IPS-NIHi11 (cell line): Measurements from ENCODE around the gene SCN2A.
"Not testable (repeated sequence)": the region's sequence is repeated elsewhere in the genome, so short reads cannot be mapped to it uniquely, and the experiment has no call there.

ENCODE experiments used
- DNase-seq: peaks from one replicate; pipeline ENCODE4 v3.0.0; 2012; ENCODE audit warnings: mixed read lengths, low spot score

Gene SCN2A

GRCh38 chr2:165253178-165253577 lies 14.0 kb downstream of the SCN2A start:
- no peak for DNase-seq

DNA sequence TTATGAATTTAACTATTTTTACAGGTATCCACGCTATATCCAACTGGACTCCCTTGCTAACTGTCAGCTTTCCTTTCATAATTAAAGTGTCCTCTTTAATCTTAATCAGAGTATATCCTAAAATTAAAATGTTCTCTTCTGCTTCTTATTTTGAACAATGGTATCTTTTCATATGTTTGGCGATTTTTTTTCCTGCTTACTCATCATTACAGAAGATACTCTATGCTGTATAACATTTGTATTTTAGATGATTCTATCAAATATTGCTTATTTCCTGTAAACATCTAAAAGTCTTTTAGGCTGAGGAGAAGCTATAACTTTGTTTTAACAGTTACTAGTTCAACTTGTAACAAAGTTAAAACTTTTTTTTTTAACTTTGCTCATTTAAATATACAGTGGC lies 17.4 kb downstream of the SCN2A start:
- no peak for DNase-seq

DNA sequence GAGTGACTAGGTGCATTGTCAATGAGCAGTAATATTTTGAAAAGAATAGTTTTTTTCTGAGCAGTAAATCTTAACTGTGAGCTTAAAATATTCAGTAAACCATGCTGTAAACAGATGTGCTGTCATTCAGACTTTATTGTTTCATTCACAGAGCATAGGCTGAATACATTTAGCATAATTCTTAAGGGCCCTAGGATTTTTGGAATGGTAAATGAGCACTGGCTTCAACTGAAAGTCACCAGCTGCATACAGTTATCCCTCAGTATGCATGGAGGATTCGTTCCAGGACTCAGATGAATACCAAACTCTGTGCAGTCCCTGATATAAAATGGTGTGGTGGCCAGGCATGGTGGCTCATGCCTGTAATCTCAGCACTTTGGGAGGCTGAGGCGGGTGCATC lies 21.1 kb downstream of the SCN2A start:
- not testable (repeated sequence) for DNase-seq

DNA sequence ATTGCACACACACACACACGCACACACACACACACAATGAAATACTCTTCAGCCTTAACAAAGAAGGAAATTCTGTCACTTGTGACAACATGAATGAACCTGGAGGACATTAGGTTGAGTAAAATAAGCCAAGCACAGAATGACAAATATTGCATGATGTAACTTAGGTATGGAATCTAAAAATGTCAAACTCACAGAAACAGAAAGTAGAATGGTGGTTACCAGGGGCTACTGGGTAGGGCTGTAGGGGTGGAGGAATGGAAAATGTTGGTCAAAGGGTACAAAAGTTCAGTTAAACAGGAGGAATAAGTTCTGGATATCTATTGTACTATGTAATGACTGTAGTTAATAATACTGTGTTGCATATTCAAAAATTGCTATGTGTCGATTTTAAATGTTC lies 29.5 kb downstream of the SCN2A start:
- DNase-seq: no peak

- no peak for DNase-seq
These were observed 34.0 kb downstream of the SCN2A start for GRCh38 chr2:165273176-165273575.

DNA sequence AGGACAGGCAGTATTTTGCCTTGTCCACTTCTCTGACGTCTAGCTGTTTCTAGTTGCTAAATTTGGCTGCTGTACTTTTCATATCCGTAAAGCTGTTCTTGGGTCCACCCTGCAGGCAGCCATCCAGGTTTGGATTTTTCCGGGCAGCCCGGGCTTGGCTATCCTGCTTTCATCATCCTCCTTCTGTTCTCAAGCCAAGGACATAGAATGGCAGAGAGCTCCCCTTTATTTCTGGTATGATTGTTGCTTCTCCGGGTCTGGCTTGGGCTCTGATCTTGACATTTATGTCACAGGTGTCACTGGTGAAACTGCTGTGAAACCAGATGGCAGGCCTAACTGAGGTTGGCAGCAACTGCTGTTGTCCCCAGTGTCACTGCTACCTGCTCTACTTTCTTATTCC lies 35.5 kb downstream of the SCN2A start:
- DNase-seq: no peak

GRCh38 chr2:165275932-165276331 lies 36.7 kb downstream of the SCN2A start:
- no peak for DNase-seq

GRCh38 chr2:165277295-165277694 lies 38.1 kb downstream of the SCN2A start:
- no peak for DNase-seq

- DNase-seq: no peak
These were observed 38.8 kb downstream of the SCN2A start for GRCh38 chr2:165277860-165278656.

DNA sequence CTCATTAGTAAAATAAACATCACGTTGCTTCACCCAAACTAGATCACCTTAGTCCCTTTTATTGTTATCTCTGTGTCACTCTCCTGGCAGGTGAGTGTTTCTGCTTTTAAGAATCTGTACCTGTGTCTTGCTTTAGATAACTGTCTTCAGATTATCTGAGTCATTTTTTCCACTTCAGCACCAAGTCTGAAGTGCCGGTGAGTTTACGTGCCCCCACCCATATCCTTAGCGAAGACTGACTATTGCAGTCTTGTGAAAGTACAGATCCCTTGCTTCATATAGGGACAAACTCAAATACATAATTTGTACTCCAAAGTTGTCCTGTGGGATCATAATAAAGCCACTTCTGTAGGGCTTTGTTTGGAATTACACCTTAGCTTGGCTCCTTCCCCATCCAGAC lies 41.1 kb downstream of the SCN2A start:
- DNase-seq: no peak

DNA sequence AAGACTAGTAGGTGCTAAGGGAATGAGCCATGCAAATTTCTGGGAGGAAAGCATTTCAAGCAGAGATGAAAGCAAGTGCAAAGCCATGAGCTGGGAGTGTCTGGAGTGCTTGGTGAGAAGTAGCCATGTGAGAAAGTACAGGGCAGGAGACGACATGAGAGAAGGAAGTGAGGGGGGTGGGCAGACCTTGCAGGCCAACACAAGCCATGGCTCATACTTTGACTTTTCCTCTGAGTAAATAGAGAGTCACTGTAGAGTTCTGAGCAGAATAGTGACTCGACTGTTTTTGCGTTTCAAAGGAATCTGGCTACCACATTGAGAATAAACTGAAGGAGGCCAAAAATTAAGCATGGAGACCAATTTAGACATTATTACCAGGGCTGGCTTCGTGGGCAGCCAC lies 42.2 kb downstream of the SCN2A start:
- DNase-seq: no peak

DNA sequence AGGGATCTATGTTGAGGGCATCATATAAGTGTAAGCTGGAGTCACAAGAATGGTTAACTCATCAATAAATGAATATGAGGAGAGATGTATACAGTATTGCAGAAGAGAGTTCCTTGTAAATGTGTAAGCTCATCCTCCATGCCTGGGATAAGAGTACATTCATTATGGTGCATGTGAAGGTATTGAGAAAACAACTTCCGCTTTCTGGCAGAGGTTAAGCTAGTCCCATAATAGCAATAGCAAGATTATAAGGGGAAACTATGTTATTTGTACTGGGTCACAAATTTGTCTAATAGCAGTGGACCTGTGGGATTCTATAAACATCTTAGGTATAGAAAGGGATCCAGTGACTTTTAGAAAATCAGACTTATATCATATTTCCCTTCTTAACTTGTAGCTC lies 44.1 kb downstream of the SCN2A start:
- no peak for DNase-seq

- no peak for DNase-seq
These were observed 48.0 kb downstream of the SCN2A start for GRCh38 chr2:165287094-165287778.

GRCh38 chr2:165289069-165289468 lies 49.9 kb downstream of the SCN2A start:
- DNase-seq: no peak

DNA sequence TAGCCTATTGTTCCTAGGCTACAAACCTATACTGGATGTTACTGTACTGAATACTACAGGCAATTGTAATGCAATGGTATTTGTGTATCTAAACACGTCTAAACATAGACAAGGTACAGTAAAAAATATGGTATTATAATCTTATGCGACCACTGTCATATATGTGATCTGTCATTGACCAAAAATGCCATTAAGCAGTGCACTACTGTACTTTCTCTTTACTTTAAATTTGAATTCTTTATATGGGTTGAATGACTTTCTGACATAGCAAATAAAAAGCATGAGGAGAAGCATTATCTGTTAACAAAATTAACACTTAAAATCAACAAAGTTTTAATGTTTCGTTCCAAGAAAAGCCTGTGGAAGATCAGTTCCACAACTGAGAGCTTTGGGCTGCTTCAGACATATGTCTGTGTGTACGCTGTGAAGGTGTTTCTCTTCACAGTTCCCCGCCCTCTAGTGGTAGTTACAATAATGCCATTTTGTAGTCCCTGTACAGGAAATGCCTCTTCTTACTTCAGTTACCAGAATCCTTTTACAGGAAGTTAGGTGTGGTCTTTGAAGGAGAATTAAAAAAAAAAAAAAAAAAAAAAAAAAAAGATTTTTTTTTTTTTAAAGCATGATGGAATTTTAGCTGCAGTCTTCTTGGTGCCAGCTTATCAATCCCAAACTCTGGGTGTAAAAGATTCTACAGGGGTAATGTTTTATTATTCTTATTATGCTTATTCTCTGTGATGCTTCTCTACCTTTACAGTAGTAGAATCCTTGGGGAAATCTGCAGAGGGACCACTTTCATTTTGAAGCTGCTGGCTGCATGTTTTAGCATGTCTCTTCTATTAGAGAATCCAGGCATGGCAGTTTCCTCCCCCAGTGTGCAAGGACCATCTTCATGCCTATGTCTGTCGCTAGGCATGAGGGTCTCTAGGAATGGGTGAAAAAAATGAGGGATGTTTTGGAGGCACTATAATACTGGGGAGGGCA lies 54.5 kb downstream of the SCN2A start:
- peak; percentile 76 for DNase-seq

- no peak for DNase-seq
These were observed 55.7 kb downstream of the SCN2A start for GRCh38 chr2:165294912-165295311.

DNA sequence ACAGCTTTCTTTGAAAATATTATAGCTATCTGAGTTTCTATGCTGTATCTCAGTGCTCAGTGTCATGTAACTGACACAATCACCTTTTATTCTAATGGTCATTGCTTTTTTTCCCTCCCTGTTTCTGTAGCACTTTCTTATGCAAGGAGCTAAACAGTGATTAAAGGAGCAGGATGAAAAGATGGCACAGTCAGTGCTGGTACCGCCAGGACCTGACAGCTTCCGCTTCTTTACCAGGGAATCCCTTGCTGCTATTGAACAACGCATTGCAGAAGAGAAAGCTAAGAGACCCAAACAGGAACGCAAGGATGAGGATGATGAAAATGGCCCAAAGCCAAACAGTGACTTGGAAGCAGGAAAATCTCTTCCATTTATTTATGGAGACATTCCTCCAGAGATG lies 56.4 kb downstream of the SCN2A start:
- DNase-seq: no peak

DNA sequence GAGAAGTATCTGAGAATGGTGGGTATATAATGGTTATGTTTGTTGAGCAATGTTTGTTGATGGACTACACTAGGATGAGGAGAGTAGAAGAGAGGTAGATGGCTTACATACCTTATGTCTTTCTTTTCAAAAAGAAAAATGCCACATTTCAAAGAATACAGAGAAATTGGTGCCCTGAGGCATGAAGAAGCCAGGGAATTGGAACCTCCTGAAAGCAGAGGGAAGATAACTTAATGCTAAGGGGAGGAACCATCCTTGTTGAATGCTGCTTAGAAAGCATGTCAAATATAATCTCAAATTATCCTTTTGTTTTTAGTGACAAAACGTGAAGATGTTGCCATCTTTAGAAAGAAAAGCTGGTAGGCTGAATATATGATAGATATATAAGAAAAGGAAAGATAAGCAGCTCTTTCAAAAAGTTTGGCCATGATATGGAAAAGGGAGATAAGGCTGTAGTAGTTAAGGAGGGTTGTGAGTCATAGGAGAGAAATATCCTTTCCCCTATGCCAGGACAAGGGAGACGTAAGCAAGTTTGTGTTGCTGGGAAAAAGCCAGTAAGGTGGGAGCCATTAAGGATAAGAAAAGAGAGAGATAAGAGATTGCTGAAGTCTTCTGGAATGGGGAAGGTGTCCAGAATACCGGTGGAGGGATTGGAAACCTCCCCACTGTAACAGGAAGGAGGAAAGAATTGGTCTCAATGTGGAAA lies 66.3 kb downstream of the SCN2A start:
- DNase-seq: no peak

- no peak for DNase-seq
These were observed 68.1 kb downstream of the SCN2A start for GRCh38 chr2:165307317-165307716.

DNA sequence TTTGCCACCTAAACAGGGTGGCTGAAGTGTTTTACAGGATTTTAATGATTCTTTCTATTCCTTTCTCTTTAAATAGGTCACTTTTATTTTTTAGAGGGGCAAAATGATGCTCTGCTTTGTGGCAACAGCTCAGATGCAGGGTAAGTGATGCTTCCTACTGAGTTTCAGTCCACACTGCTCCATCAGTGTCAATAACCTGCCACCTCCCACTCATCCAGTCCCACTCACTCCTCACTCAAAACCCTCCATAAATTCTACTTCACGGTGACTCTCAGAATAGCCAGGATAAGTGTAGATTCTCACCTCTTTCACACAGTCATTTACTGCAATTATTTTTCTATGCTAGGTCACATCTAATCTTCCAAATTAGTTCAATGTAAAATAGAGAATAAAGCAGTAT lies 72.7 kb downstream of the SCN2A start:
- DNase-seq: no peak

- DNase-seq: no peak
These were observed 73.8 kb downstream of the SCN2A start for GRCh38 chr2:165312999-165313398.

DNA sequence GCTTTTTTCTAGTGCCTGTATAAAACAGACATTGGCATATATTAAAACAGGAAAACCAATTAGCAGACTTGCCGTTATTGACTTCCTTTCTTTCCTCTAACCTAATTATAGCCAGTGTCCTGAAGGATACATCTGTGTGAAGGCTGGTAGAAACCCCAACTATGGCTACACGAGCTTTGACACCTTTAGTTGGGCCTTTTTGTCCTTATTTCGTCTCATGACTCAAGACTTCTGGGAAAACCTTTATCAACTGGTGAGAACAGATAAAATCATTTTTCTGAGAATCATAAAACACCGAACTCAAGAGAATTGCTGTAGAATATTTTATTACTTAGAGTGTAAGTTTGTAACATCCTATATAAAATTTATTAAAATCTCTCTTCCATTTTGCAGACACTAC lies 74.3 kb downstream of the SCN2A start:
- DNase-seq: no peak
